Aorta (tissue), 5 donors: ENCODE data around the gene COX6B2. TPM values are rescaled to one million over a fixed set of nuclear protein-coding genes. Genes with fewer than 3 reads are reported as not detected.

ENCODE experiments used
- ATAC-seq: fragments of 200-7000 bp; cut with Tn5 transposase; one replicate; pipeline ENCODE4 v1.9.1; 2022; ENCODE audit warnings: moderate library complexity; ENCODE audit not compliant: low FRiP score
- DNase-seq, 2 donors: peaks; one replicate each; pipeline ENCODE4 v3.0.0-alpha.2; 2020
- H3K27ac ChIP-seq, 2 donors: one replicate each; pipeline ENCODE4 v1.5.1; 2013; ENCODE audit warnings: low read length in 2 of 2, mild to moderate bottlenecking in 2 of 2, moderate library complexity in 2 of 2, control low read depth in 1 of 2, inconsistent platforms in 1 of 2, low read depth in 1 of 2
- H3K27me3 ChIP-seq, 2 donors: one replicate each; pipeline ENCODE4 v1.6.1; 2013; ENCODE audit warnings: control low read depth in 1 of 2, low read length in 1 of 2, mild to moderate bottlenecking in 1 of 2, moderate library complexity in 1 of 2; ENCODE audit not compliant: insufficient read depth in 2 of 2, control insufficient read depth in 1 of 2
- H3K36me3 ChIP-seq, 2 donors: one replicate each; pipeline ENCODE4 v1.6.1; 2013; ENCODE audit warnings: control low read depth in 1 of 2, low read length in 1 of 2, mild to moderate bottlenecking in 1 of 2; ENCODE audit not compliant: insufficient read depth in 2 of 2, control insufficient read depth in 1 of 2
- H3K4me1 ChIP-seq, 2 donors: one replicate each; pipeline ENCODE4 v1.6.1; 2013; ENCODE audit warnings: low read length in 2 of 2, control low read depth in 1 of 2, mild to moderate bottlenecking in 1 of 2, moderate library complexity in 1 of 2; ENCODE audit not compliant: insufficient read depth in 2 of 2, control insufficient read depth in 1 of 2
- H3K4me3 ChIP-seq, 2 donors: one replicate each; pipeline ENCODE4 v1.5.1; 2013; ENCODE audit warnings: low read length in 2 of 2, control low read depth in 1 of 2, mild to moderate bottlenecking in 1 of 2
- H3K9me3 ChIP-seq: one replicate; pipeline ENCODE4 v1.6.1; 2013; ENCODE audit warnings: mild to moderate bottlenecking, low read length; ENCODE audit not compliant: control insufficient read depth
- WGBS, 2 donors: extraction: QIAGEN DNeasy Blood & Tissue Kit; methylation state at CpG; one replicate each; pipeline ENCODE4 v1.1.7; 2013; 5-methylcytosine and 5-hydroxymethylcytosine counted together
- intact Hi-C, 2 donors: fragments of 100-400 bp; cut with DNase I; formaldehyde crosslinking; loops; one replicate each; pipeline versions ENCODE4 v1.14.2 to v1.15.0; 2022
- polyA plus RNA-seq, 2 donors: library from polyadenylated mRNA; stranded (reverse); fragments of 200-250 nt; gene quantifications; one replicate each; pipeline ENCODE4 v1.2.3, GENCODE V29; 2013
- total RNA-seq, 2 donors: library from RNA; stranded (reverse); fragmentation: NEBNext Ultra II Directional; extraction: Animal tissue kit (Norgen Biotek cat#: 25700); gene quantifications; one replicate each; pipeline ENCODE4 v1.2.1, GENCODE V29; 2021
- donor health status: healthy with polysubstance abuse.
- donor health status: Bipolar disorder and iron deficiency.
- donor health status: DM: no; HTN: no; CAD: no.
- donor health status: DM: no; HTN: no; CAD: no.
- donor health status: DM: yes; HTN: yes; CAD: no.

The COX6B2 gene
- total and polyA plus RNA-seq, 4 donors: 0.19 to 0.99 TPM; not detected in 2

DNA sequence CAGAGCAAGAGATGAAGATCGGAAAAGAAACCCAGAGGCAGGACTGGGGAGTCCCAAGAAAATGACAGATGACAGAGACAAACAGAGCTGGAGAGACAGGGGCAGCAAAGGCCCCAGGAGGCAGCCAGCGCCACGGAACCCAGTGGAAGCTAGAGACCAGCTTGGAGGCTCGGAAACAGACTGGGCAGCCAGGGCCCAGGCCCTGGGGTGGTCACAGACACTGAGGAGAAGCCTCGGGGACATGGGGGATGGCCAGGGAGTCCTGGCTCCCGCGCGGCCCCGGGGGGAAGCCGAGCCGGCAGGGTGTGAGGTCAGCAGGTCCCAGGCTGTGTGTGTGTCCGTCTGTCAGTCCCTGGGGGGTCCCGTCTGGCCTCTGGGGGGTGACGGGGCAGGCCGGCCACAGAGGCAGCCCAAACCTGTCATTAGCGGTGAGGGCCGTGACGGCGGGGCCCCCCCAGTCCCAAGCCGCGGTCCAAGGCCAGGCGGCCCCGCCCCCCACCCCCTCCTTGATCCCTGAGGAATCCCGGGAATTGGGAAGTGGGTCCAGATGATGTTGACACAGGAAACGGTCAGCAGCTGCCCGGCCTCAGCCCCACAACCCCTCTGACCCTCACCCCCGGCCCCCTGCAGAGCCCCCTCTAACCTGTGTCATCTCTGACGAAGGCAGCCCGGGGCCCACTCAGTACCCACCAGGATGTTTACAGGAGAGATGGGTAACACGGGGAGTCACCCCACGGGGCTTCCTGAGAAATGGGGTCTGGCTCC lies 19.7 kb upstream of the COX6B2 start:
- H3K4me1 ChIP-seq: no peaks in the 10 kb centered on the region
- no peak for ATAC-seq
- no peaks in the 10 kb centered on the region for H3K9me3 ChIP-seq
- no peaks in the 10 kb centered on the region for H3K36me3 ChIP-seq
- intact Hi-C loops: no loop called here
- H3K27me3 ChIP-seq: no peaks in the 10 kb centered on the region
- no peak for DNase-seq
- WGBS, 2 donors: 13 to 18% methylated on average over 26 to 31 of the region's 31 CpGs
- H3K27ac ChIP-seq: no peak overlapping the region
- H3K4me3 ChIP-seq: no peak overlapping the region

DNA sequence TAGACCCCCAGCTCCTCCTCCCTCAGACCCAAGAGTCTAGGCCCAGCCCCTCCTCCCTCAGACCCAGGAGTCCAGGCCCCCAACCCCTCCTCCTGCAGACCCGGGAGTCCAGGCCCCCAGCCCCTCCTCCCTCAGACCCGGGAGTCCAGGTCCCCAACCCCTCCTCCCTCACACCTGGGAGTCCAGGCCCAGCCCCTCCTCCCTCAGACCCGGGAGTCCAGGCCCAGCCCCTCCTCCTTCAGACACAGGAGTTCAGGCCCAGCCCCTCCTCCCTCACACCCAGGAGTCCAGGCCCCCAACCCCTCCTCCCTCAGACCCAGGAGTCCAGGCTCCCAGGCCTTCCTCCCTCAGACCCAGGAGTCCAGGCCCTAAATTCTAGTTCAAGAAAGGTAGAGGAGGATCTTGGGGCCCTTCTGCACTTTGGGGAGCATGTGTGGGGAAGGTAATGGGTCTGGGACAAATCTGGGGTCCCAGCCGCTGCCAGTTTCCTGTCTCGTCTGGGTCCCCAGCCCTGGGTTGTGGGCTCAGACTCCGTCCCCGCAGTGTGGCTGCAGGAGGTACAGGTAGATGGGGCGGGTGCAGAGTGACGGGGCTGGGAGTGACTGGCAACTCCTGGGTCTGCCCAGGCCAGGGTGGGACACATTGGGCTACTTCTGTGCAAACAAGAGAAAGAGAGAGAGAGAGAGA lies 18.9 kb upstream of the COX6B2 start:
- H3K27ac ChIP-seq: no peak overlapping the region
- no peak for ATAC-seq
- DNase-seq: no peak
- no peak overlapping the region for H3K4me3 ChIP-seq
- WGBS, 2 donors: 60 to 66% methylated on average over 9 of the region's 9 CpGs
- H3K4me1 ChIP-seq: no peaks in the 10 kb centered on the region
- no peaks in the 10 kb centered on the region for H3K27me3 ChIP-seq
- no peaks in the 10 kb centered on the region for H3K36me3 ChIP-seq
- no peaks in the 10 kb centered on the region for H3K9me3 ChIP-seq
- intact Hi-C loops: no loop called here

DNA sequence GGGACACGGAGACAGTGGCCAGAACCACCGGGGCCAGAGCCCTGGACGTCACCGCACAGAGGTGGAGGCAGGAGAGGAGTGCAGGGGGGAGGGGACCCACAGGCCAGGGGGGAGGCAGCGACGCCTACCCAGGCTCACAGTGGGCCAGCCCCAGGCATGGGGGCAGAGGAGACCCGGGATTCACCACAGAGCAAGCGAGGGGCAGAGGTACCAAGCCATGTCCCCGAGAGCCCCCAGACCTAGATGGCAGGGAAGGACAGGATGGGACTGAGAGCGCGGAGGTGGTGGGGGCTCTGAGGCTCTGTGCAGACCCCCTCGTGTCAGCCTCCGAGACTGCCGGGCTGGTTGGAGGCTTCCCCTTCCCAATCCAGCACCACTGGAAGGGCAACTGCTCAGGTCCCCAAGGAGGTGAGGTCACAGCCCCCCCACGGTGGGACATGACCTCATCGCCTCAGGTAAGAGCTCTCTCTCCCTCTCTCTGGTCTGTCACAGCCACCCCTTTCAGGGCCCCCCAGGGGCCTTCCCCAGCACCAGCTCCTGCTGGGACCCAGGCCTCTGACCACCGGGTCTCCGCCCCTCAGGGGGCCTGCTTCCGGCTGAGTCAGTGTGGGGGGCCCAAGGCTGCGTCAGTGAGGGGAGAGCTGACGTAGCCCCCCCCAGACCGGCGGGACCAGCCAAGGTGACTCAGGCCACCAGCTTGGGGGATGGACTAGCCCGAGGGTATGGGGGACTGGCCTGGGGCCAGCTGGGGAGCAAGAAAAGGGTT lies 18.0 kb upstream of the COX6B2 start:
- Histone ChIP-seq H3K9me3 (no peaks in the 10 kb centered on the region), H3K36me3 (no peaks in the 10 kb centered on the region), H3K27ac (no peak overlapping the region), H3K4me3 (no peak overlapping the region), H3K27me3 (no peaks in the 10 kb centered on the region), H3K4me1 (no peaks in the 10 kb centered on the region)
- intact Hi-C loops: no loop called here
- 32 to 35% methylated on average over 20 to 24 of the region's 24 CpGs for WGBS, 2 donors
- ATAC-seq: no peak
- no peak for DNase-seq

- Histone ChIP-seq H3K9me3 (no peaks in the 10 kb centered on the region), H3K4me3 (no peak within 1 kb of the TSS), H3K36me3 (no peaks in the 10 kb centered on the region), H3K27me3 (no peaks in the 10 kb centered on the region), H3K4me1 (no peaks in the 10 kb centered on the region), H3K27ac (no peak within 1 kb of the TSS)
- no peak for ATAC-seq
- no peak for DNase-seq
- intact Hi-C loops: no loop called here
- WGBS, 2 donors: 4% methylated on average over 24 to 32 of the region's 32 CpGs
These were observed 15.9 kb upstream of the COX6B2 start, which contains the start of gene IL11 for GRCh38 chr19:55370305-55370988. TSS of gene IL11 (minus strand) at chr19:55370463. CDS start at chr19:55370310, 153 bp downstream.

DNA sequence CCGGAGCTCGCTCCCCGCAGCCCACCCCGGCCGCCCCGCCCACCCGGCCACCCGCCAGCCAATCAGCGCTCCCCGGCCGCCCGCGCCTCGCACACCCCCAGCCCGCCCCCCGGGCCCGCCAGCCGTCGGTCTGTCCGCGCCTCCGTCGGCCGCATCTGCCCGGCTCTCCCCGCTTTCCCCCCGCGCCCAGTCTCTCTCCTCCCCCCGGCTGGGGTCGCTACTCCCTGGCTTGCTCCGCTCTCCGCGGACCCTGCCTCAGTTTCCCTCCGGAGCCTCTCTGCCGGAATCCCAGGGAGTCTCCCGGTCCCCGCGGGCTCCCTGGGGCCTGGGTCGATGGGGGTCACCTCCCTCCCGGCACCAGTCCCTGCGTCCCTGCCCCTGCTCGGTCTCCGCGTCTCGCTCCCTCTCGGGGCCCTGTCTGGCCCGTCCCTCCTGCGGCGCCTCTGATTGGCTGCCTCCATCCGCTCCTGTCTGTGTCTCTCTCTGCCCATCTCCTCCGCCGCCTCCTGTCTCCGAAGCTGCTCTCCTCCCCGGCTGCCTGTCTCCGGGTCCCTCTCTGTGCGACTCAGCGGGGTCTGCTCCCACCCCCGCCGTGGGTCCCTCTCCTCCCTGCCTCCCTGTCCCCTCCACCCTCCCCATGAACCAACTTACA lies 15.3 kb upstream of the COX6B2 start:
- Histone ChIP-seq H3K9me3 (no peaks in the 10 kb centered on the region), H3K27ac (no peak overlapping the region), H3K4me1 (no peaks in the 10 kb centered on the region), H3K4me3 (no peak overlapping the region), H3K27me3 (no peaks in the 10 kb centered on the region), H3K36me3 (no peaks in the 10 kb centered on the region)
- 2% methylated on average over 31 to 59 of the region's 59 CpGs for WGBS, 2 donors
- ATAC-seq (no peak), DNase-seq (peak in 1 of 2 donors; percentile 47)
- intact Hi-C loops: no loop called here

DNA sequence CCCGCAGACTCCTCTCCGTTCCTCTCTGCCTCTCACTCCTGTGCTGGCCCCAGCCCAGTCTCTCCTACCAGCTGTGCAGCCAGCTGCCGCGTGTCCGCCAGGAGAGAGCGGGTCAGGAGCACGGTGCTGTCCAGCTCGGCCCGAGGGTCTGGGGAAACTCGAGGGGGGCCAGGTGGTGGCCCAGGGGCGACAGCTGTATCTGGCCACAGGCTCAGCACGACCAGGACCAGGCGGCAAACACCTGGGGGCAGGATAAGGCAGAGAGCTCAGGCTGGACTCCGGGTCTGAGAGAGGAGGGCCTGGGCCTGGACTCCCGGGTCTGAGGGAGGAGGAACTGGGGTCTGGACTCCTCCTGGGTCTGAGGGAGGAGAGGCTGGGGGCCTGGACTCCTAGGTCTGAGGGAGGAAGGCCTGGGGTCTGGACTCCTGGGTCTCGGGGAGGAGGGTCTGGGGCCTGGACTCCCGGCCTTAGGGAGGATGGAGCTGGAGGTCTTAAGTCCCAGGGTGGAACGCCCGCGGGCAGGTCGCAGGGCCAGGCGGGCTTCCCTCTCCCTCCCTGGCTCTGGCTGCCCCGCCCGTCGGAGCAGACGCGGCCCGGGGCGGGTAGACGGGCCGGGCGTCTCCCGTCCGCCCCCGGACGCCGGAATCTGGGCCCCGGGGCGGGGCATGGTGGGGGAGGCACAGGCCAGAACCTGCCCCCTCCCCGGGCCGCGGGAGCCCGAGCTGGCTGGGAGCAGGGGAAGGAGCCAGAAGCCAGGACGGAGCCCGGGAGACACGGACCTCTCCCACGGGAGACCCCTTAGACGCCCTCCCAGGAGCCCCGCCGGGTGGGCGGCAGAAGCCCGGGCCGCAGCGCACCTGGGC lies 14.4 kb upstream of the COX6B2 start:
- Histone ChIP-seq H3K27me3 (no peaks in the 10 kb centered on the region), H3K27ac (no peak overlapping the region), H3K9me3 (no peaks in the 10 kb centered on the region), H3K4me1 (no peaks in the 10 kb centered on the region), H3K36me3 (no peaks in the 10 kb centered on the region), H3K4me3 (no peak overlapping the region)
- 7 to 9% methylated on average over 36 to 54 of the region's 54 CpGs for WGBS, 2 donors
- ATAC-seq: no peak
- intact Hi-C loops: no loop called here
- DNase-seq: peak in 1 of 2 donors; percentile 51

GRCh38 chr19:55368106-55368505 lies 13.6 kb upstream of the COX6B2 start:
- no peaks in the 10 kb centered on the region for H3K4me1 ChIP-seq
- H3K9me3 ChIP-seq: no peaks in the 10 kb centered on the region
- H3K4me3 ChIP-seq: no peak overlapping the region
- 83 to 89% methylated on average over 15 to 16 of the region's 16 CpGs for WGBS, 2 donors
- H3K27me3 ChIP-seq: no peaks in the 10 kb centered on the region
- intact Hi-C loops: no loop called here
- no peak overlapping the region for H3K27ac ChIP-seq
- peak in 1 of 2 donors; percentile 47 for DNase-seq
- no peaks in the 10 kb centered on the region for H3K36me3 ChIP-seq
- no peak for ATAC-seq
